Measurements from ENCODE around the gene CFAP74.

CFAP74 gene

GRCh38 chr1:1929102-1929638 lies 74.4 kb downstream of the CFAP74 start:
- DNase-seq, result no peak

- no peak for DNase-seq
These were observed 75.1 kb downstream of the CFAP74 start for GRCh38 chr1:1928231-1929101.

GRCh38 chr1:1927751-1928150 lies 75.8 kb downstream of the CFAP74 start:
- DNase-seq, result no peak

- no peak for DNase-seq
These were observed 76.5 kb downstream of the CFAP74 start for GRCh38 chr1:1926886-1927660.

- no peak for DNase-seq
These were observed 77.2 kb downstream of the CFAP74 start for GRCh38 chr1:1926346-1926811.

GRCh38 chr1:1925437-1926345 lies 77.9 kb downstream of the CFAP74 start:
- DNase-seq, result no peak

GRCh38 chr1:1924849-1925248 lies 78.7 kb downstream of the CFAP74 start:
- DNase-seq, result no peak

- DNase-seq, result no peak
These were observed 79.2 kb downstream of the CFAP74 start for GRCh38 chr1:1924386-1924785.

- no peak for DNase-seq
These were observed 80.4 kb downstream of the CFAP74 start for GRCh38 chr1:1922956-1923833.

- DNase-seq, result no peak
These were observed 81.0 kb downstream of the CFAP74 start for GRCh38 chr1:1922702-1922955.

- DNase-seq, result no peak
These were observed 81.5 kb downstream of the CFAP74 start for GRCh38 chr1:1921901-1922701.

- no peak for DNase-seq
These were observed 82.1 kb downstream of the CFAP74 start for GRCh38 chr1:1921459-1921862.

GRCh38 chr1:1920608-1921458 lies 82.8 kb downstream of the CFAP74 start:
- no peak for DNase-seq

- DNase-seq, result no peak
These were observed 83.5 kb downstream of the CFAP74 start for GRCh38 chr1:1920057-1920607.

GRCh38 chr1:1919304-1920056 lies 84.1 kb downstream of the CFAP74 start:
- peak; percentile 11 to 96 (median 83) for DNase-seq

- no peak for DNase-seq
These were observed 84.7 kb downstream of the CFAP74 start, which contains the start of gene TMEM52 for GRCh38 chr1:1918901-1919303. TMEM52 (minus strand) TSS chr1:1919279; CDS start chr1:1919265, 14 bp downstream.
